Fibroblast of skin of scalp (primary cell): ENCODE results near the gene GARIN5B.

Experiments
- DNase-seq: peaks from one replicate; pipeline ENCODE4 v3.0.0-alpha.2; 2013

GARIN5B gene

DNA sequence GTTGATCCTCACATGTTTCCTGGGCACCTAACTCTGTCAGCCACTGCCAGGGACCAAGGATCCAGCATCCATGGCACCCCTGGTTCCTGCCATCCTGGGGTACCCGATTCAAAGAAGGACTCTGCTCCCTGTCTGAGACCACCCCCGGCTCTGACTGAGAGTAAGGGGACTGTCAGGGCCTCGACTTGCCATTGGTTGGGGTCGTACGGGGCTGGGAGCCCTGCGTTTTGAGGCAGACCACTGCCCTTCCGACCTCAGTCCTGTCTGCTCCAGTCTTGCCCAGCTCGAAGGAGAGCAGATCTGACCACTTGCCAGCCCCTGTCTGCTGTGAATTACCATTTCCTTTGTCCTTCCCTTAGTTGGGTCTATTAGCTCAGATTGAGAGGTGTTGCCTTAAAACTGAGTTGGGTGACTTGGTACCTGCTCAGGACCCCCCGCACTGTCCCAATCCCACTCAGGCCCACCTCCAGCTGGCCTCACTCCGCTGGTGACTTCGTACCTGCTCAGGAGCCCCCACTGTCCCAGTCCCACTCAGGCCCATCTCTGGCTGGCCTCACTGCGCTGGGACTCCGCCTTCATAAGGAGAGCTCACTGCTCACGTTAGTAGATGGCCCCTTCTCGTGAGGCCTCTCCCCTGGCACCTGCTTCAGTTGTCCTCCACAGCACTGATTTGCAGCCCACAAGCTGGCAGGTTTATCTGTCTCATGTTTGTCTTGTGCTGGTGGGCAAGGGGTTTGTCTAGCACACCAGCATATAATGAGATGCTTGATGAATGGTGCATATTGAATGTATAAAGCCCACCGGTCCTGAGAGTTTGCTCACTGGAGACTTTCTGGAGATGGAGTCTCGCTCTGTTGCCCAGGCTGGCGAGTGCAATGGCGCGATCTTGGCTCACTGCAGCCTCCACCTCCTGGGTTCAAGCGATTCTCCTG lies 26.6 kb upstream of the GARIN5B start:
- no peak for DNase-seq

GRCh38 chr19:55387736-55388497 lies 24.9 kb upstream of the GARIN5B start:
- DNase-seq = no peak

DNA sequence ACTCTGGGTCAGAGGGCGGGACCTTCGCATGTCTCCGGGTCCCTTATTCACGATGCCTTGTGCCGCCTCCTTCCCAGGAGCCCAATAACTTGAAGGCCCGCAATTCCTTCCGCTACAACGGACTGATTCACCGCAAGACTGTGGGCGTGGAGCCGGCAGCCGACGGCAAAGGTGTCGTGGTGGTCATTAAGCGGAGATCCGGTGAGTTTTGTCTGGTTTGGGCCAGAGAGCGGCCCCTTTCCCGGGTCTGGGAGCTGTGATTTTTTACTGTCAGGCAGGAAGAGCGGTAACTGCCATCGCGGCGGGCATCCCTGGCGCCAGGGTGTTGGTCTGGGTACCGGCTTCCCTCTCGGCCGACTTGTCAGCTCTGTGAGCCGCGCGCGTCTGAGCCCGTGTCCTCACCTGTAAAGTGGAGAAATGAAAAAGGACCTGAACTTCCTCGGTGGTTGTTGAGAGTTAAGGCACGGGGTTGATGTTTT lies 23.5 kb upstream of the GARIN5B start:
- DNase-seq = no peak

- DNase-seq = peak; percentile 98
Measured at GRCh38 chr19:55385724-55386492, 22.8 kb upstream of the GARIN5B start, which contains the start of gene RPL28. Gene RPL28, plus strand, starts transcription at chr19:55385932. Its CDS starts 426 bp downstream, at chr19:55386358.

DNA sequence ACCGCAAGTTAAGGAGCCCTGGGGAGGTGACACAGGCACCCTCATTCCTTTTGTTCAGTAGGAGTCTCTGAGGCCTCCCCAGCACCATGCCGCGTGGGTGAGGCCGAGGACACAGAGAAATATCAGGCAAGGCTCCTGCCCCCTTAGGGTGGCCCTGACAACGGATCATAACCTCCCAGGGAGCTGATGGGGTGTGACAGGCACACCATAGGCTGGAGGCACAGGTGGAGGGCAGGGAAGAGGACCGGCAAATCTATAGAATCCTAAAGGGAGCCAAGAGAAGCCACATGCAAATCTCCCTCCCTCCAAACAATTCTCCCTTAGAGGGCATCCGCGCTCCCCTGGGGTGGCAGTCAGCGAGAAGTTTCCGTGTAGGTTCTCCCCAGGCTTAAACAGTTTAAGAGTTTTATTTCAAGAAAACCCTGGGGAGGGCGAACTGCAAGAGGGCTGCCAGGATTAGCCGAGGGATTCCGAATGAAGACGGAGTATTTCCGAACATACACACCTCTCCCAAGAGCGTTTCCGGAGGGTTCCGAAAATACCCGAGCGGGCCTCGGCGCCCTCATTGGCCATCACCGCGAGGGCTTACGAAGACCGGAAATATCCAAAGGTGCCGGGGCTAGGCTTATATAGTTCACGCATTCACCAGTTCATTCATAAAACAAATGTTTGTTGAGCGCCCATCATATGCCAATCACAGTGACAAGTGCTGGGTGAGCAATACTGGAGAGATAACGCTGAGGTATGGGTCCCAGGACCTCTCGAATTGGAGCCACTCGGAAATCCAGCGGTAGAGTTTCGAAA lies 22.1 kb upstream of the GARIN5B start:
- DNase-seq = peak; percentile 96

DNA sequence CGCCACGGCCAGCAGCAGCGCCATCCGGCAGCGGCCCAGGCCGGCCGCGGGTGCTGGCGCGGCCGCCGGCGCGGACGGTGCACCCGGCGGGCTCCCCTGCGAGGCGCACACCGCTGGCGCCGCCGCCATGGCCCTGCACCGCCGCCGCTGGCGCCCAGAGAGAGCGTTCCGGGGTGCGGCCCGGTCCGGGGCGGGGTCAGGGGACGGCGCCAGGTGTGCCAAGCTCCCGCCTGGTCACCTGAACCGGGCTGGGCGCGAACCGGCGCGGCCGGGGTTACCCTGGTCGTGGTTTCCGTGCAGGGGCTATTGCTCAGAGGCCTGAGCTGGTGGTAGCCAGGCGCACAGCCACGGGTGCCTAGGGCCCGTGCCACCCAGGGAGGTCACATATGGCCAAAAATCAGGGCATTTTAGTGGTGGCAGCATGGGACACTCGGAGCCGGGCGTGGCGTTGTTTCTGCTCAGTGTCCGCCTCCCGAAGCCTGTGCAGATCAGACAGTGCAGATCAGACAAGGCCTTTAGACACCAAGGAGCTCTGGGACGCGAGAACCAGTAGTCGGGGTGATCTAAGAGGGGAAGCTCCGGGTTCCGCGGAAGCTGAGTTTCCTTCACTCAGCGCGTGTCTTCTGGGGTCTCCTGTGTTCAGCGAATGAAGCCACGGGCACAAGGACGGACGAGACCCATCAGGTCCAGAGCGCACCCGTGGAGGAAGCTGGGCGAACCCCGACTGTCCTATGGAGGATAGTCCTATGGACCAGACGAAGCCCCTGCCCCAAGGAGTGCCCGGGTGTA lies 21.3 kb upstream of the GARIN5B start, which contains the start of gene TMEM238:
Gene TMEM238 (minus strand): TSS at position 162 of the 789 bp plus-strand sequence. CDS start 33 bp downstream, at position 129.
- DNase-seq = no peak

- peak; percentile 64 for DNase-seq
Measured at GRCh38 chr19:55383279-55384130, 20.4 kb upstream of the GARIN5B start.

GRCh38 chr19:55382522-55383054 lies 19.5 kb upstream of the GARIN5B start:
- no peak for DNase-seq

- no peak for DNase-seq
Measured at GRCh38 chr19:55382013-55382412, 19.0 kb upstream of the GARIN5B start.

DNA sequence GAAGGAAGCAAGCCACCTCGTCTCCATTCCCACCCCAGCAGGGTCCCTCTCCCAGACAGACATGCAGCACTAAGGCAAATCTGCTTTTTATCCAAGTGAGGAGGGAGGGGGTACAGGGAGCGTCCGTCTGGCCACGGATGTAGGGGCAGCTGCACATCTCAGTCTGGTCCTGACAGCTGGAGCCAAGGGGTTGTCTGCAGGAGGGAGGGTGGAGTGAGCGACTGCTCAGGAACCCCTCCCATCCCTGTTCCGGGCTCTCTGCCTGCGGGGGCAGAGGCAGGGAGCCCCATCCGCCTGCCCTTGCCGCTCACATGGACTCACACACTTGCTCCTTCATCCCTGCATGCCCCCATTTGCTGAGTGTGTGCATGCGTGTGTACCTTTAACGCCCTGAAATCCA lies 16.1 kb upstream of the GARIN5B start:
- no peak for DNase-seq

GRCh38 chr19:55377356-55378131 lies 14.5 kb upstream of the GARIN5B start:
- no peak for DNase-seq

GRCh38 chr19:55376241-55376933 lies 13.3 kb upstream of the GARIN5B start, which contains the start of gene TMEM190:
Gene TMEM190, plus strand, starts transcription at chr19:55376826. Its CDS starts 28 bp downstream, at chr19:55376854.
- DNase-seq = no peak

- DNase-seq = peak; percentile 35
Measured at GRCh38 chr19:55373993-55374757, 11.1 kb upstream of the GARIN5B start.

DNA sequence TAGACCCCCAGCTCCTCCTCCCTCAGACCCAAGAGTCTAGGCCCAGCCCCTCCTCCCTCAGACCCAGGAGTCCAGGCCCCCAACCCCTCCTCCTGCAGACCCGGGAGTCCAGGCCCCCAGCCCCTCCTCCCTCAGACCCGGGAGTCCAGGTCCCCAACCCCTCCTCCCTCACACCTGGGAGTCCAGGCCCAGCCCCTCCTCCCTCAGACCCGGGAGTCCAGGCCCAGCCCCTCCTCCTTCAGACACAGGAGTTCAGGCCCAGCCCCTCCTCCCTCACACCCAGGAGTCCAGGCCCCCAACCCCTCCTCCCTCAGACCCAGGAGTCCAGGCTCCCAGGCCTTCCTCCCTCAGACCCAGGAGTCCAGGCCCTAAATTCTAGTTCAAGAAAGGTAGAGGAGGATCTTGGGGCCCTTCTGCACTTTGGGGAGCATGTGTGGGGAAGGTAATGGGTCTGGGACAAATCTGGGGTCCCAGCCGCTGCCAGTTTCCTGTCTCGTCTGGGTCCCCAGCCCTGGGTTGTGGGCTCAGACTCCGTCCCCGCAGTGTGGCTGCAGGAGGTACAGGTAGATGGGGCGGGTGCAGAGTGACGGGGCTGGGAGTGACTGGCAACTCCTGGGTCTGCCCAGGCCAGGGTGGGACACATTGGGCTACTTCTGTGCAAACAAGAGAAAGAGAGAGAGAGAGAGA lies 10.4 kb upstream of the GARIN5B start:
- no peak for DNase-seq

- DNase-seq = peak; percentile 77
Measured at GRCh38 chr19:55372316-55373081, 9.4 kb upstream of the GARIN5B start.
